ENCODE results near the gene CARD14. TPM values are rescaled to one million over a fixed set of nuclear protein-coding genes. Genes with fewer than 3 reads are reported as not detected.

Gene CARD14
- total and polyA plus RNA-seq, 2 of the 13 experiments (the other 11 are each of a cell fraction or from before 2014, with no cell fraction given), result 0.11 TPM; not detected in 1

- TF ChIP-seq THAP9 (CRISPR knock-in tag; IDR thresholded peaks at IDR 0.05; ENCODE audit: borderline replicate concordance) (no peak), PRDM15 (CRISPR knock-in tag; IDR thresholded peaks at IDR 0.05) (no peak), REXO4 (CRISPR knock-in tag; IDR thresholded peaks at IDR 0.05; ENCODE audit: borderline replicate concordance) (no peak), JUND (CRISPR knock-in tag; IDR thresholded peaks at IDR 0.05) (no peak)
- ChIA-PET POLR2A (no interaction called here), CTCF (ENCODE audit: low intra/inter-chr PET ratio, low total read pairs) (no interaction called here)
- no peaks in the 10 kb centered on the region for H3K9me3 ChIP-seq (ENCODE audit: low read length)
- H3K4me2 ChIP-seq (ENCODE audit: low read depth, low read length), result no peak overlapping the region
- no peak overlapping the region for H3K27ac ChIP-seq (ENCODE audit: extremely low read length, insufficient read depth, low read length)
- no peak for DNase-seq (ENCODE audit: low spot score)
- no peaks in the 10 kb centered on the region for H3K36me3 ChIP-seq (replicated peaks in 1 of 2; ENCODE audit: control insufficient read depth in 1 of 2, insufficient read depth in 2 of 2, low read length in 2 of 2)
- H2AFZ ChIP-seq (ENCODE audit: low read length), result no peak overlapping the region
- no peaks in the 10 kb centered on the region for H3K79me2 ChIP-seq (ENCODE audit: insufficient read depth, low read length)
- H3K4me1 ChIP-seq (ENCODE audit: insufficient read depth, low read length), result no peaks in the 10 kb centered on the region
- H3K9ac ChIP-seq (ENCODE audit: insufficient read depth, low read depth, low read length), result no peak overlapping the region
- no TSS peak for BruUV-seq (replicated peaks)
- in situ Hi-C loops (cut with HindIII; ENCODE audit: extremely low pct_ligation_motif_present, low pct_unique_long_range_greater_than_20kb) (no loop called here), intact Hi-C loops (cut with micrococcal nuclease; ENCODE audit: unreplicated experiment) (no loop called here)
- ATAC-seq, result no peak
- H3K27me3 ChIP-seq (ENCODE audit: control insufficient read depth in 1 of 2, insufficient read depth in 2 of 2, low read length in 2 of 2), result peaks cover 3 to 42% of the 10 kb centered on the region in 2 experiments; a peak in 4 of 5 replicates
- FAIRE-seq, result no peak
- no peak overlapping the region for H3K4me3 ChIP-seq (replicated peaks in 1 of 3; ENCODE audit: insufficient read depth in 1 of 3, low read depth in 2 of 3, low read length in 3 of 3)
- WGBS (ENCODE audit: low lambda C conversion rate), result 52% methylated on average over 5 of the region's 5 CpGs
- H4K20me1 ChIP-seq (ENCODE audit: insufficient read depth, low read length), result no peaks in the 10 kb centered on the region
These were observed 1.5 kb upstream of the CARD14 start for GRCh38 chr17:80168371-80168770.
